HEK293T (cell line): ENCODE data around the gene ADGRL3.

Source experiments
- ARNT ChIP-seq: fragments of 450-650 bp; IDR thresholded peaks from 2 replicates; pipeline ENCODE4 v1.6.1; 2017; ENCODE audit warnings: mild to moderate bottlenecking
- BHLHE40 ChIP-seq: fragments of 450-650 bp; IDR thresholded peaks from 2 replicates; pipeline ENCODE4 v1.6.1; 2016; ENCODE audit warnings: mild to moderate bottlenecking, moderate library complexity, borderline replicate concordance
- CTBP1 ChIP-seq: fragments of 450-650 bp; IDR thresholded peaks from 2 replicates; pipeline ENCODE4 v1.6.1; 2016; ENCODE audit warnings: borderline replicate concordance
- ELF4 ChIP-seq: fragments of 450-650 bp; IDR thresholded peaks from 2 replicates; pipeline ENCODE4 v1.6.1; 2017; ENCODE audit warnings: antibody characterized with exemption
- FOXA1 ChIP-seq: fragments of 450-650 bp; IDR thresholded peaks from 2 replicates; pipeline ENCODE4 v1.6.1; 2016; ENCODE audit warnings: mild to moderate bottlenecking
- FOXK2 ChIP-seq: fragments of 450-650 bp; IDR thresholded peaks from 2 replicates; pipeline ENCODE4 v1.6.1; 2016; ENCODE audit warnings: mild to moderate bottlenecking
- FOXM1 ChIP-seq: fragments of 450-650 bp; IDR thresholded peaks from 2 replicates; pipeline ENCODE4 v1.6.1; 2017; ENCODE audit warnings: mild to moderate bottlenecking, borderline replicate concordance
- HDGF ChIP-seq: fragments of 450-650 bp; IDR thresholded peaks from 2 replicates; pipeline ENCODE4 v1.6.1; 2017; ENCODE audit warnings: antibody characterized with exemption, borderline replicate concordance
- L3MBTL2 ChIP-seq: fragments of 450-650 bp; conservative IDR thresholded peaks from 2 replicates; pipeline ENCODE4 v1.6.1; 2016; ENCODE audit warnings: mild to moderate bottlenecking
- NFRKB ChIP-seq: fragments of 450-650 bp; IDR thresholded peaks from 2 replicates; pipeline ENCODE4 v1.6.1; 2016; ENCODE audit warnings: mild to moderate bottlenecking, moderate library complexity
- SP1 ChIP-seq: fragments of 450-650 bp; IDR thresholded peaks from 2 replicates; pipeline ENCODE4 v1.6.1; 2017
- SUZ12 ChIP-seq: fragments of 450-650 bp; IDR thresholded peaks from 2 replicates; pipeline ENCODE4 v1.6.1; 2016; ENCODE audit warnings: mild to moderate bottlenecking
- TF ChIP-seq, protein P1 (sequence below): fragments of 450-650 bp; IDR thresholded peaks from 2 replicates; pipeline ENCODE4 v1.6.1; 2016

DNA sequence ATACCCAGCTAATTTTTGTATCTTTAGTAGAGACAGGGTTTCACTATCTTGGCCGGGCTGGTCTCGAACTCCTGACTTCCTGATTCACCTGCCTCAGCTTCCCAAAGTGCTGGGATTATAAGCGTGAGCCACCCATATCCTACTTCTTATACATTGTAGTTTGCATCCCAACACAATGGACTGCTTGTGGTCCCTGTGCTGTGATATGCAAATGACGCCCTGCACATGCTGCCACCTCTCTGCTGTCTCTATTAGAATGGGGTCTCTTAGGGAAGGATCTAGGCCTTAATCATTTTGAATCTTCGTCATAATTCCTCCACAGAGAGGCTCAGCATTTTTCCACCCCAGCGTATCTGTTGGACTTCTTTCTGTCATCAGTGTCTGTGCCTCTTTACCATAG is 595.9 kb downstream of the ADGRL3 start:
- TF ChIP-seq SP1 (no peak), FOXM1 (no peak), HDGF (no peak), CTBP1 (no peak), FOXA1 (no peak), BHLHE40 (no peak), ARNT (no peak), SUZ12 (no peak), NFRKB (no peak), ELF4 (no peak), FOXK2 (no peak), L3MBTL2 (no peak)
- TF ChIP-seq, protein P1, sequence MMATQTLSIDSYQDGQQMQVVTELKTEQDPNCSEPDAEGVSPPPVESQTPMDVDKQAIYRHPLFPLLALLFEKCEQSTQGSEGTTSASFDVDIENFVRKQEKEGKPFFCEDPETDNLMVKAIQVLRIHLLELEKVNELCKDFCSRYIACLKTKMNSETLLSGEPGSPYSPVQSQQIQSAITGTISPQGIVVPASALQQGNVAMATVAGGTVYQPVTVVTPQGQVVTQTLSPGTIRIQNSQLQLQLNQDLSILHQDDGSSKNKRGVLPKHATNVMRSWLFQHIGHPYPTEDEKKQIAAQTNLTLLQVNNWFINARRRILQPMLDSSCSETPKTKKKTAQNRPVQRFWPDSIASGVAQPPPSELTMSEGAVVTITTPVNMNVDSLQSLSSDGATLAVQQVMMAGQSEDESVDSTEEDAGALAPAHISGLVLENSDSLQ, result no peak
